GM19452 (cell line): ENCODE measurements around the gene PTPRD.
A peak's percentile ranks its signal among the peaks of the same experiment; 100 is the strongest.

ENCODE experiments used
- ATAC-seq: cut with Tn5 transposase; IDR thresholded peaks from one replicate; pipeline ENCODE4 v1.9.1; 2021; ENCODE audit not compliant: unreplicated experiment

PTPRD gene

DNA sequence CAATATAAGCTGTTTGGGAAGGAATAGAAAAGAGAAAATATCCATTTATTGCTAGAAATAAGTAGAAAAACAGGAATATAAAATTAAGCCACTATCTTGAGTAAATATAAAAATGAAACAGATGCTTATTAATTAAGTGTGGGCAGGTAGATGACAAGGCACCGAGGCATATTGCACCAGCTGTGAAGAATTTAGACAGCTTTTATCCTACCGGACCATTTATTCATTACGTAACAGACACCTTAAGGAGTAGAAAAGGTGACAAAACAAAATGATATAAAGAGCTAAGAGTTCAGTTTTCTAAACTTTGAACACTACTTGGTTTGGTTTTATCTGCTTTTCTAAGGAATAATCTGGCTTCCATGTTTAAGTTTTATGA lies 404.1 kb downstream of the PTPRD start:
- ATAC-seq, result peak; percentile 22

DNA sequence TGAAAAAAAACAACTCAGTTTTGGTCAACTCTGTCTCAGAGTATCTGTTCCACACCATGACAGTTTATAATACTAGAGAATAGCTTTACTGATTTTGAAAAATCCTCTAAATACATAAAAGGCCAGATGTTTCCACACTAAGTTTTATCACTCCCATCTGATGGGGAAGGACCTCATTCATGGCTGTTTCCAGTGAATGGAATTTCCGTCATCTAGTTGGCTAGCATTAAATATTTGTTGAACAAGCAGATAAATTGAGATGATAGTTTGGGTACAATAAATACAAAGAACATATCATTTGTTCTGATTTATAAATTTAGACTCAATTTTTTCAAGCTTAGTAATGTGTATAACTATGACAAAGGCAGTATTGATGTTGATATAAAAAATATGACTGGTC lies 408.5 kb downstream of the PTPRD start:
- no peak for ATAC-seq

DNA sequence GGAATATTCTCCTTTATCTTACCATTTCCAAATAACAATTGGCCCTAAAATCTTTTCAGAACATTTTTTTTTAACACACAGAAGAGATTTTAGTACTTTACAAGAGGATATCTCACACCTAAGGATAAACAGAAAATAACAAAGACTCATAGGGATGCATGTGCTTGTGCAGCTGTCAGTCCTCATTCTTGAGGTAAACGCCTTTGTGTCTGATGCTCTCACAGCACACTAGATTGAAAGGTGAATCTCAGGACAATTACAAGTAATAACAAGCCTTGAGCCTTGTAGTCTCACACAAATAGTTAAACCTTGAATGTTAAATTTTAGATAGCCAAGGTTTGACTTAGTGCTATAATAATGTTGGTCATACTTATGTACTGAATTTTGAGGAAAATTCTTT lies 439.2 kb downstream of the PTPRD start:
- no peak for ATAC-seq

DNA sequence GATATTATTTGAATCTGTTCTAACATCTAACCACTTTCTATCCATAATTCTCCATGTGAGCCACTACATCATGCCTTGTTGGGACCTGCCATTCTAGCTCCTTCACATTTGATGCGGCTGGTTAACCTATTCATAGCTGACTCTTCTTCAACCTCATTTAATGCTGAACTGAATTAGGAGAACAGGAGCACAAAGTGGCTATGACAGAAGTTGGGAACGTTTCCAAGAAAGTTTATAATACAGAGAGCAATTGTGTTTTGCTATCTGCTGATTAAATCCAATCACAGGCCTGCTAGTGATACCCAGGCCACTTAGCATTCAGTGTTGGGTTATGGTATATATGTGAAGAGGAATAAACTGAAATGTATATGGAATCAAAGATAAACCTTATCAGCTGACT lies 440.3 kb downstream of the PTPRD start:
- ATAC-seq, result no peak

DNA sequence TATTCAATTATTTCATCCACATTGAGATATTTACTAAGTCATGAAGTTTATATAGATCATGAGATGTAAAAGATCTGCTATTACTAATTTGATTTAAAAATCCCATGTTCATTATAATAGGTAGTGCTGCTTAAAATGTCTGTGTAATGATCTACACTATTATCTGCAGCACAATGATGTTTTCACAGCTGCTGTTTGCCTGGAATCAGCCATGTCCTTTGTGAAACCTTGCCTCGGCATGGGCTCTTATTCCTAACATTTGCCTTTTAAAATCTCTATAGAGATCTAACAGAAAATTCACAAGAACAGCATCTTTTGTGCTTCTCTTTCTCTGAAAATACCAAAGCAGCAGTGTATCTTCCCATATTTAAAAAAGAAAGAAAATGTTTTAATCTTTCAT lies 444.6 kb downstream of the PTPRD start:
- ATAC-seq, result no peak

DNA sequence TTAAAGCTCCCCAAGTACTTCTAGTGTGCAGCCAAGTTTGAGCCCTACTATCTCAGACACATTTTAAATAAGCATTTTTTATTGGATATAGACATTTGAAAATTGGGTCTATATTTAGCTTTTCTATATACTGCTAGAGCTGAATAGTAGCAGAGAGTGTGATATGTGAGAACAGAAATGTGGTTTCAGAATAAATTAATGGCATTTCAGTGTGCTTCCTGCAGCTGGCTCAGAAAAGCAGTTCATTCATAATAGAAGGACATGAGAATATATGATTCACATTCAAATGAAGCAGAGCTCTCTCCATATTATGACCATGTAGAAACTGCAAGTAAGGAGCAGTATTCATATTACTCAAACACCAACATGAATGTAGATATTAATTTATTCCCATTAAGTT lies 464.0 kb downstream of the PTPRD start:
- no peak for ATAC-seq

DNA sequence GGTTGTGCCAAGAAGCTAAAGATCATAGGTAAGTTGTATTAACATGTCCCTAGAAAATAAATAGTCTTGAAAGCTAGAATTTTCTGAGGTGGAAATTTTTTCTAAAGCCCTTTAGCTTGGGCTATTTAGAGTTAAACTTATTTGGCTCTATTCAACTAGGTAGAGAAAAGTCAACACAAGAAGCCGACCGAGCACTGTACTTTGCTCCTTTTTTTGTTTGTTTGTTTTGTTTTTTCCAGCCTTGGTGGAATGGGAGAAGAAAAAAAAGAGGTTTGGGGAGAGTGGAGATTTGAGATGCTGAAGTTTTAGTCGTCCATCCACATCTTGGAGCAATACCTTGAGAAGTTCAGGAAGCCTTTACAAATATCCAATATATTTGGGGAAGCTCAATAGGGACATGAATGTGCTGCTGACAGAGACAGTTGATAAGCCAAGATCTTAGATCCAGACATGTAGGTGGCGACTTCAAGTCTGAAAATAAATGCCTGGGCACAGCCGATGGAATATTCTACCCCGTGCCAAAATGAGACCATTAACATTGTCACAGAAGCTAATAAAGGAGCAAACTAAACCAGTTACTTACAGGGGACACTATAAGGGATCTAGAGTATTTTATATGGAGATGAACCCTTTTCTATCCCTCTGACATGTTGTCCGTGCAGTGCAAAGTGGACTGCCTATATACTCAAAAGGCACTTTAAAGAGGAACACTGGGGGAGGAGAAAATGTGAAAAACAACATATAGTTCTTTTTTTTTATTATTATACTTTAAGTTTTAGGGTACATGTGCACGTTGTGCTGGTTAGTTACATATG lies 466.1 kb downstream of the PTPRD start:
- no peak for ATAC-seq

DNA sequence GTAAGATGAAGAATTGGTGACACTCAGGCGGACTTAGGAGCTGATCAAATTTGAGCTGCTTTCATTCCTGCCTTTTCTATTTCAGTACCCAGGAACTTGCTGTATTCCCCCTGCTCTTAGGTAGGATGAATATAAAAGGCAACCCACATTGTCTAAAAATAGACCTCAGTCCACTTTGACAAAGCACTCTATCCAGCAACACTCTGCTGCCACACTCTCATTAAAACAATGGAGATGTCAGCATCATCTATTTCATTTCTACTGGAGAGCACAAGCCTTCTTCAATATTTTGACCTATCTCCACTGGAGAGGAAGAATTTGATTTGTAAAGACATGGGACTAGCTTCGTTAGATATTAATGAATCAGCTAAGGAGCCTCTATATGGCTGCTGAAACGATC lies 468.4 kb downstream of the PTPRD start:
- no peak for ATAC-seq

DNA sequence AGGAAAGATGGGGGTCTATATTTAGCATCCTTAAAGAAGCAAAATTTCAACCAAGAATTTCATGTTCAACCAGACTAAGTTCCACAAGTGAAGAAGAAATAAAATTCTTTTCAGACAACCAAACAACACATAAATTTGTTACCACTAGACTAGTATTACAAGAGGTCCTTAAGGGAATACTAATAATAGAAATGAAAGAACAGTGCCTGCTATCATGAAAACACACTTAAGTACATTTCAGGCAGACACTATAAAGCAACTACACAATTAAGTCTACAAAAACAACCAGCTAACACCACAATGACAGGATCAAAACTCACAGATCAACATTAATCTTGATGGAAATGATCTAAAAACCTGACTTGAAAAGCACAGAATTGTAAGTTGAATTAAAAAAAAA lies 477.2 kb downstream of the PTPRD start:
- ATAC-seq, result no peak

DNA sequence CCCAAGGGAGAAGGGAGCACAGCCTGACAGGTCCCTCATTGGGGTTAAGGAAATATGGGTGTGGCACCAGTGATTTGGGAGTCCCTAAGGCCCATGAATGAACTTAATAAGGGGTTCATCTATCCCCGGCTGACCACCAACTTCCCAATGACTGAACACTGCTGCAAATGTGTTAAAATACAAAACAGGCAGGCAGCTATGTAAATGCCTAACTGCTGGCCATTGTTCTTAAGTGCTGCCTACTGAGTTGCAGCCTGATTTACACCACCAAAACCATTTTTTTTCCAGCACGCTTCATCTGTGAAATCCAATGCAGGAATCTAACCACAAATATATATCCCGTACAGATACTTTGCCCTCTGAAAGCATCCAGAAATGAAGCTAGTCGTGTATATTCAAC lies 478.5 kb downstream of the PTPRD start:
- no peak for ATAC-seq

DNA sequence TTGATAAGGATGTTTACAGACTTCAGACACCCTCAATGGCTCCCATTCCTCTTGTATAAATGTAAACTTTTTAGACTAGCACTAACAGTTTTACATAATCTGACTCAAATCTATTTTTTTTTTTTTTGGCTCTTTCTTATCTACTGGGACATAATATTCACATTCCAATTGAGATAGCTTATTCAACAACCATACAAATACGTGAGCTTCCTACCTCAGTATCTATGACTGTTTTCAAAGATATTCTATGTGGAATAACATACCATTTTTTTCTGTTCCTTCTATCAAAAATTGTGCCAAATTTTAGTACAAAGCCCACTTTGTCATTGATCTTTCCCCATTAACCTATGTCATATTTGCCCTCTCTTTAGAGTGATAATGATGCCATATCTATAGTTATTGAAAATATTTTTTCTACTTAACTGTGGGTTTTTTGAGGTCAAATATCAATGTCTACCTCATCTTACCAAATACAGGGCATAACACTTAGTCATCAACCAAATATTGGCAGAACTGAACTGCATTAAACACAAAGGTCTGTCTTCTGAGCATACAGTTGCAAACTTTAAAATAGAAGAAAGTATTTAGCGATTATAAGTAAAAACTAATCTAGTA lies 482.6 kb downstream of the PTPRD start:
- ATAC-seq, result no peak

DNA sequence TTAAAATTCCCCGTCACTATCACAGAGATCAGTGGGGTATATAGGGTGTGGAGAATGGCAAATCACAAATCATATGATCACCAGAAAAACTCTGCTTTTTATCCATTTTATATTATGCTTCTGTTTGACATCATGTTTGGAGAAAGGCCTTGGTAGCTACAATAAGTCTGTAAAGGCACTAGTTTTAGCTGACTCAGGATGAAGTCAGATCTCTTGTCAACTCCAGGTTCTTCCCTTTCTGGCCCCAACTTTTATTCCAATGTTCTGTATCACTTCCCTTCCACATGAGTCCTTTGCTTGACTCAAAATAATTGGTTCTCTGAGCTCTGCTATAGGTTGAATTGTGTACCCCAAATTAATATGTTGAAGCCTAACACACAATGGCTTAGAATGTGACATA lies 484.9 kb downstream of the PTPRD start:
- ATAC-seq, result no peak

DNA sequence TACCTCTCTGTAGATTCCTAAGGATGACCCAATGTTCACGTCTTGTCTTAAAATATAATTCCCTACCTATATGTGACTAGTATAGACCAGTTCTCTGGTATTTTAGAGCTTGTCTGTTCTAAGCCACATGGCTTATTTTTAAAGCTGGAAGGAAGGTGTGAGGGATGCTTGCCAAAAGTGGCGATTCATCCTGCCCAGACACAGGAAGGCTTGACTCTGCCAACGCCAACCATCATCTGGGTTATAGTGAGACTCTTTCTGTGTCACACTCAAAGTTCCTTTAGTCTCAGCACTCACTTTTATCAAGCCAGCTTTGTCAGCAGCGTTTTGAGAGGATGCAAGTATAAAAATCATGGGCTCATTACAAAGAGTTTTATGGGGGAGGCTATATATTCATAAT lies 500.0 kb downstream of the PTPRD start:
- ATAC-seq, result no peak

DNA sequence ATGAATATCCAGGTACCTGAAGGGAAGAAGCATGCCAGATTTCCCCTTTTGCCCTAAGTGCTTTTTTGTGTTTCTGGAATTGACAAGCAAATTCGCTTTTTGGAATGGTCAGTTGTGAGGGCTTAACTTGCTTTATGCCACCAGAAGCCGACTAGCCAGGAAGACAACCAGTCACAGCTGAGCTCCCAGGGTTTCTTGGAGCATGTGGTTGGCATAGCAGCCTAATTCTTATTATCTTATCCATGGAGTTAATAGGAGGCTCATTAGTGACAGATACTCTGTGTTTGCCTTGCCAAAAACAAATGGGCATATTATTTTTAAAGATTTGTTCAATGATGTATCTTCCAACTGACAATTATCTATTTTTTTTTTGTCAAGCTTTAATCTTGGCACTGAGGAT lies 500.7 kb downstream of the PTPRD start:
- no peak for ATAC-seq

DNA sequence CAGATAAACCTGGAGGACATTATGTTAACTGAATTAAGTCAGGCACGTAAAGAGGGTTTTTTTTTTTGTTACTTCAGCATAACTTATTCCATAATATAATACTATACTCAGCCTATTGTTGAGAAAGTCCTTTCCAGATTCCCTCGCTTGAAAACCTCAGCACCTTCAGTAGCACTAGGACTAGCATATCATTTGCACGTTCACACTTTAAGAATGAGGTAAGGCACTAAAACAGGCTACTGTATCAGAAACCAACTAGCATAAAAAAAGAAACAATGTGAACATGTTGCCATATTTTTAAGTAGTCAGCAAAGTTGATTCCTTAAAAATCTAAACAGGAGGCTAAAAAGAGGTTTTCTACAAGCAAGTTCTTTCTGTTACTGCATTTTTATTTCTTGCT lies 504.0 kb downstream of the PTPRD start:
- no peak for ATAC-seq

DNA sequence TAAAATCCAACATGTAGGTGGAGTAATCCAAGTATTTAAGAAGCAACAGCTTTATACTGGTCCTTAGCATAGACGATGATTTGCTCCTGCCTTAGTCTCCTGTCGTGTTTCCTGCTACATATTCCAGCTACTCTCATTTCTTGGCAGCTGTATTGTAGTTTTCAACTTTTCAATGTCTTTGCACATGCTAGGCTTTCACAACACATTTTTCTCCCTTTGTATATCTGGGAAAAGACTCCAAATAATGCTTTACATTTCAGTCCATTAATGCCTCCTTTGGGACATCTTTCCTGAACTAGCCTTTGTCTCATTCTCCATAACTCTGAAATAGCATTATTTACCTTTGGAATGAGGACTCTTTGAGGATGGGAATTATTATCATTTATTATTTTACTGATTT lies 508.0 kb downstream of the PTPRD start:
- ATAC-seq, result no peak

DNA sequence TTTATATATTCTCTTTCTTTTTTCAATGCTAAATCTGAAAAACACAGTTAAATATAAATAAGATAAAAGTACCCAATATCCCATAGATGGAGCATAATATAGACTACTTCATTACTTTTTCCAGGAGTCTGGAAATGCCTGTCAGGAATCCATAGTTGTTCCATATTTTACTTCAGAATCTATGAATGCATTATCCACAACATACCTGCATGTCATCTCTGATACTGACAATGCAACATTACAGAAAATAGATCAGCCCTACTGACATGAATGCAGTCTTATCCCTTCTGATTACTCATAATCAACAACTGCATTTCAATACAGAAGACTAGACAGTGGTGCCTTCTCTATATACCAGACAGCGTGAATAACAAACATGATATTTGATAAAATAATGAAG lies 517.6 kb downstream of the PTPRD start:
- ATAC-seq, result no peak

DNA sequence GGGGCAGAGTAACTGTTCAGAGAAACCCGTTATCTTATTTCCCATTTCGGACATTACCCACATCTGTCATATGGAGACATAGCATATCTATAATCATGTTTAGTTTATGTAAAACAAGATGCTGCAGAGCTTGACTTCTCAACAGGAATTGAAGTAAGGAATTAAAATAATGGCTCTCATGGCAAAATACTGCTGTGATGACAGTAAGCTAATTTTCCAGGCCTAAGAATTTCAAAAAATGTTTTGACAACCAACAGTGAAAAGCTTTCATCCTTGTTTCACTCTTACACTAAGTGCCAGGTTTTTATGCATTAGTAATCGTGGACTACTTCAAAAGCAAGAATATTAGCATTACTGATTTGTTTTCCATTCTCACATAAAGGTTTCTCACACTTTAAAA lies 518.2 kb downstream of the PTPRD start:
- ATAC-seq, result no peak

DNA sequence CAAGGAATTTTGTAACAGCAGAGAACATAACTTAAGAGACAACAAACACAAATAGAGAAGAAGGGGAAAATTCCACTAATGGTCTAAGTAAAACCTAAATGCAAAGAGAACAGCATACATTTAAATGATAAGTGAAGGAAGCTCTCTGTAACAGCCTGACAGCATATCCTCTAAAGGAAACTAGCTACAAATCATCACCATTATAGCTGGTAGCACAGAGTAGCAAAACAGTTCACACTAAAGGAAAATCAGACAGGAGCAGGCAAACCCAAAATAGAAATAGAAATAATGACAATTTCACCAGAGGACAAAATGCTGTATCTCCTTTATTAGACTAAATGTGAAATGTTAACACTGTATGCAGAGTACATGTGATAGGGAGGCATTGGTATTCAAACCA lies 532.8 kb downstream of the PTPRD start:
- no peak for ATAC-seq

DNA sequence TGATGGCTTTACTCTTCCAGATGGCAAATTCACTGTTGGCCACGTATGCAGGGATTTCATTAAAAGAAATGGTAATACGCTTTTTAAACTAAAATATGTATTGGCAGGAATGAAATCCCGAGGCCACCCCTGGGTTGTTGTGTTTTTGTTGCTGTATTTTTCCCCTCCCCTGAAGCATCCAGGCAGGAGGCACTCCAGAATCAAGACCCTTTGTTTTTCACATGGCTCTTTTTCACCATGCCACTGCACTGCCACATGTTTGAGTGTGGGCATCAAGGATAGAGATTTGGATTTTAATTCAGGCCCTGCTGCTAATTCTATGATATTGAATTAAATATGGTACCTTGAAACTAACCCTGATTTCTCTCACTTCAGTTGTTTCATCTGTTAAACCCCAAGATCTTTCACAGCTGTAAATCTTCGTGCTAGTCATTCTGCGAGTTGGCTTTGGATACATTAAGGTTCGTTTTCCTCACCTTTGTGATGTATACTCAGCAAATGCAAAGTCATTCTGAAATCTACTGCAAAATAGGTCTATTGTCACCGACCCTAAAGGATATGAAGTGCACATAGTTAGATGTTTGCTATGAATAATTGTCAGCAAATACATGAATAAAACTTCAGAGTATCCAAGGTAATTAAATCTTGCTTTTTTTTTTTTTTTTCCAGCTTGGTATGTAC lies 533.4 kb downstream of the PTPRD start:
- ATAC-seq, result peak; percentile 57

DNA sequence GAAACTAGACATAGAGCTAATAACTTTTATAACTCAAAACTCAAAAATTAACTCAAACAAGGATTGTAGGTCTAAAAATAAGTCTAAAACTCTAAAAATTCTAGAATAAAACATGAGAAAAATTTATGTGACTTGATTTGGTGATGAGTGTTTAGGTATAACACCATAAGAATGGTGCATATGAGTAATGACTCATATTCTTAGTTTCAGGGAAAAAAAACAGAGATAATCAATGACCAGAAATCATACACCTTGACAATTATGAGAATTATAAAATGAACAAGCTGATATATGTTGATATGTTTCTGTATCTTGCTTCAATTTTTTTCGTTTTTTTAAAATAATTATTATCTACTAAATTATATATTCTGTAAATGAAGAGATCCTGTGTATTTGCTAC lies 541.2 kb downstream of the PTPRD start:
- peak; percentile 55 for ATAC-seq

DNA sequence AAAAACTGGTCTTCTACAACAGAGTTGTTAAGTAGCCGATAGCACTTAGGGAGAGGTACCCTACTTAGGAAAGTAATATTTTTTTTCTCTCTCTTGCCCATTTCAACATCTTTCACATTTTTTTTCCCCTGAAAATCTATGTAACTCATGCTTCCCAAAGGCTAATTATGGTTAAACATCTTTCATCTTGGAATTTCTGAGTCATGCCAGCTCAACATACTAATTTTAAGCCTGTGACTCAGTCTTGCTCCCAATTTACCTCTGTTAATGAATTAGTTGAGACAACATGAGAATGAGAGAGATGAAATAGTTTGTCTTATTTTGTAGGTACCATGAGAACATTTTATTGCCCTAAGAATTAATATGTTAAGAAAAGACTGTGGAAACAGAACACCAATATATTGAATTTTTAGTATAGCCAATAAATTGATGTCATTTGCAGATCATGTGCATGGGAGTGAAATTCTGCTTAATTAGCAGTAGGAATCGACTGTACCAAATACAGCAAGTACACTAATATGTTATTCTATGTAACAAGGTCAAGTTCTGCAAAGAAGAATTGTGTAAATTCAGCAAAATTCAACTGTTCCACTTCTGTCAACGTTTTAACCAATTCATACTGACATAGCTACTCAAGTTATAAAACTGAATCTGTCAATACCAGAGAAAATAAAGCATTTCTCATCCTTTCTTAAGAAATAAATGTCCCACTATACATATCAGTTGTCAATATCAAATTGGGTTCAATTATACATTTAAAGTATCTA lies 550.0 kb downstream of the PTPRD start:
- ATAC-seq, result no peak
